DND-41 (cell line): Measurements from ENCODE around the gene ACSM2B.

Experiments used
- EZH2 ChIP-seq: IDR thresholded peaks from 3 replicates; pipeline ENCODE4 v1.6.1; 2012; ENCODE audit warnings: borderline replicate concordance, low read depth, mild to moderate bottlenecking, moderate library complexity, low read length, inconsistent platforms; ENCODE audit not compliant: severe bottlenecking
- TF ChIP-seq, protein P1 (sequence below): IDR thresholded peaks from 2 replicates; pipeline ENCODE4 v1.5.1; 2012; ENCODE audit warnings: borderline replicate concordance, low read length, moderate library complexity, mild to moderate bottlenecking; ENCODE audit not compliant: poor library complexity, severe bottlenecking; ENCODE audit errors: extremely low read depth

DNA sequence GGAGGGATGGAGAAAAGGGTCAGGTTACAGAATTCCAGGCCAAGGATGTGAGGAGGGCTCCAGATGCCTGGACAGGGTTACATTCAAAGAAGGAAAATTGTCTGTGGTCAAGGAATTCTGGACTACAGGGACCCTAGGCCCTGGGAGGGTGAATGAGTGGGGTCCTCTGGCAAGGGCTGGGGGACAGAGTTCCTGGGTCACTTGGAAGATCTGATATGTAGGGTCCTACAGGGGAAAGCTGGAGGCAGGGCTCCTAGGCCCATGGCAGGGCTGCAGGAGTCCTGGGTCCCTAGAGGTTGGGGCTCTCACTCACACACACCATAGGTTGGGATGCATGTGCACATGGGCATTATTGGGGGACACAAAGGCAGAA is 46.3 kb upstream of the ACSM2B start:
- TF ChIP-seq, protein P1, sequence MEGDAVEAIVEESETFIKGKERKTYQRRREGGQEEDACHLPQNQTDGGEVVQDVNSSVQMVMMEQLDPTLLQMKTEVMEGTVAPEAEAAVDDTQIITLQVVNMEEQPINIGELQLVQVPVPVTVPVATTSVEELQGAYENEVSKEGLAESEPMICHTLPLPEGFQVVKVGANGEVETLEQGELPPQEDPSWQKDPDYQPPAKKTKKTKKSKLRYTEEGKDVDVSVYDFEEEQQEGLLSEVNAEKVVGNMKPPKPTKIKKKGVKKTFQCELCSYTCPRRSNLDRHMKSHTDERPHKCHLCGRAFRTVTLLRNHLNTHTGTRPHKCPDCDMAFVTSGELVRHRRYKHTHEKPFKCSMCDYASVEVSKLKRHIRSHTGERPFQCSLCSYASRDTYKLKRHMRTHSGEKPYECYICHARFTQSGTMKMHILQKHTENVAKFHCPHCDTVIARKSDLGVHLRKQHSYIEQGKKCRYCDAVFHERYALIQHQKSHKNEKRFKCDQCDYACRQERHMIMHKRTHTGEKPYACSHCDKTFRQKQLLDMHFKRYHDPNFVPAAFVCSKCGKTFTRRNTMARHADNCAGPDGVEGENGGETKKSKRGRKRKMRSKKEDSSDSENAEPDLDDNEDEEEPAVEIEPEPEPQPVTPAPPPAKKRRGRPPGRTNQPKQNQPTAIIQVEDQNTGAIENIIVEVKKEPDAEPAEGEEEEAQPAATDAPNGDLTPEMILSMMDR: no peak
- TF ChIP-seq EZH2: no peak
